ENCODE data around the gene PLLP.

The PLLP gene

DNA sequence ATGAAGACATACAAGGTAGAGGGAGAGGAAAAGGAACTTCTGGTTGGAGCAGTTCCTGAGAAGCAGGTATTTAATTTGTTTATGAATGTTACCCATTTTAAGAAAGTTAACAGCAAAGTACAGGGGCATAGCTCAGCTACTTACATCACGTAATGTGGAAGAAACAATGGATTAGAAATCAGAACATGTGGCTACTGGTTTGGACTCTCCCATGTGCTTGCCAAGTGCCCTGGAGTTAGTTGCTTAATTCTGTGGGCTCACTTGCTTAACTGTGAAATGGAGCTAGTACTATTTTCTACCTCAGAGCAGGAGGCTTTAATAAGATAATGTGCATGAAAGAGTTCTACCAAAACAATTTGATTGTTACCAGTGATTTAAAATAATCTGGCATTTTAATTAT is 71.0 kb downstream of the PLLP start:
- DNase-seq: no peak

DNA sequence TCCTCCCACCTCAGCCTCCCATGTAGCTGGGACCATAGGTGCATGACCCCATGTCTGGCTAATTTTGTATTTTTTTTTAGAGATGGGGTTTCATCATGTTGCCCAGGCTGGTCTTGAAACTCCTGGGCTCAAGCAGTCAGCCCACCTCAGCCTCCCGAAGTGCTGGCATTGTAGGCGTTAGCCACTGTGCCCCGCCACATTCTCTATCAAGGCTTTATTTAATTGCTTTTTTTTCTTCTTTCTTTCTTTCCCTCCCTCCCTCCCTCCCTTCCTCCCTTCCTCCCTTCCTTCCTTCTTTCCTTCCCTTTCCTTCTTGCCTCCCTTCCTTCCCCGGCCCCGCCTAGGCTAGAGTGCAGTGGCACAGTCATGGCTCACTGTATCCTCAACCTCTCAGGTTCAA is 74.7 kb downstream of the PLLP start:
- DNase-seq: no peak

DNA sequence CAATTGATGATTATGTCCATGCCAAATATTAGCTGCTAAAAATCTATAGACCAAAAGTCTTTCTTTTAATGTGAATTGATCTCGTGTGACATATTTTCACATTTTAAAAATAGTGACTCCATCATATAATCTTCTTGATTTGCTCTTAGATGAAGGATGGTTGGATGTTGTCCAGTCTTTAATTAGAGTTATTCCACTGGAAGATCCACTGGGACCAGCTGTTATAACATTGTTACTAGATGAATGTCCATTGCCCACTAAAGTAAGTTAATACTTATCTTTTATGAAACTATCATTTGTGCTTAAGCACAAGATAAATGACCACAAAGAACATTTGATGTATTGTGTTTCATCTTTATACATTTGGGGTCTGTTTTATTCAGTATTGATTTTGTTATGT is 75.5 kb downstream of the PLLP start:
- DNase-seq: no peak

Data from NCI-H526 (cell line).